Measurements from ENCODE around the gene APOB. TPM values are rescaled to one million over a fixed set of nuclear protein-coding genes. Genes with fewer than 3 reads are reported as not detected.

The APOB gene
- total and polyA plus RNA-seq, 10 of the 15 experiments (the other 5 are each of a cell fraction or from before 2014, with no cell fraction given) = 1.4 TPM; not detected in 9

GRCh38 chr2:21052044-21052443 lies 8.2 kb upstream of the APOB start (continued):
- no peak for TF ChIP-seq NFXL1 (IDR thresholded peaks at IDR 0.05; ENCODE audit: borderline replicate concordance)
- no peak for TF ChIP-seq POLR2AphosphoS2 (IDR thresholded peaks at IDR 0.05; ENCODE audit: low read depth, low read length)

GRCh38 chr2:21050164-21050563 lies 6.3 kb upstream of the APOB start:
- FAIRE-seq (no peak), ATAC-seq (no peak), DNase-seq (ENCODE audit: low read depth, low spot score) (no peak)
- no peaks in the 10 kb centered on the region; a peak in 1 of 4 replicates for H3K27me3 ChIP-seq (replicated peaks in 1 of 2; ENCODE audit: control insufficient read depth in 2 of 2, insufficient read depth in 2 of 2, low read length in 1 of 2)
- no peak overlapping the region for H3K4me2 ChIP-seq (ENCODE audit: control insufficient read depth, insufficient read depth)
- no peak for TF ChIP-seq NFYA (IDR thresholded peaks at IDR 0.05; ENCODE audit: borderline replicate concordance, low read depth, low read length)
- no peak for TF ChIP-seq HDAC6 (IDR thresholded peaks at IDR 0.05; ENCODE audit: unreplicated experiment)
- no peak for TF ChIP-seq MXI1 (IDR thresholded peaks at IDR 0.05; ENCODE audit: low read depth, low read length)
- no peak for TF ChIP-seq BCL3 (IDR thresholded peaks at IDR 0.05; ENCODE audit: borderline replicate concordance, insufficient read depth, low read depth, low read length, poor library complexity, severe bottlenecking)
- no peak for TF ChIP-seq ZBTB33 (IDR thresholded peaks at IDR 0.05)
- no peak for TF ChIP-seq TCF7 (IDR thresholded peaks at IDR 0.05; ENCODE audit: borderline replicate concordance)
- intact Hi-C loops (cut with micrococcal nuclease; ENCODE audit: unreplicated experiment) (no loop called here), in situ Hi-C loops (cut with MboI) (no loop called here)
- RAD21 ChIA-PET (ENCODE audit: unreplicated experiment) = no interaction called here
- no peaks in the 10 kb centered on the region for H3K9me3 ChIP-seq (replicated peaks; ENCODE audit: control insufficient read depth, insufficient read depth, low read length)
- POLR2A ChIA-PET = no interaction called here
- H4K20me1 ChIP-seq (ENCODE audit: control insufficient read depth, insufficient read depth) = no peaks in the 10 kb centered on the region
- H3K36me3 ChIP-seq (ENCODE audit: control insufficient read depth in 2 of 2, insufficient read depth in 2 of 2, low read length in 1 of 2) = no peaks in the 10 kb centered on the region
- SMC1A ChIA-PET (ENCODE audit: uncharacterized antibody, unreplicated experiment) = no interaction called here
- no peaks in the 10 kb centered on the region for H3K79me2 ChIP-seq (ENCODE audit: control insufficient read depth, insufficient read depth, low read length)
- H3K4me3 ChIP-seq = no peak overlapping the region
- no peak overlapping the region for H2AFZ ChIP-seq (ENCODE audit: control insufficient read depth, low read depth, low read length)
- no TSS peak for BruUV-seq (replicated peaks)
- no peak overlapping the region for H3K27ac ChIP-seq (ENCODE audit: control insufficient read depth, insufficient read depth)
- H3K9ac ChIP-seq (ENCODE audit: control insufficient read depth, insufficient read depth, low read length) = no peak overlapping the region
- CTCF ChIA-PET = no interaction called here
- no peaks in the 10 kb centered on the region for H3K4me1 ChIP-seq (ENCODE audit: control insufficient read depth, insufficient read depth, low read length)
